Endothelial cell of umbilical vein (primary cell): ENCODE results near the gene TXNIP. TPM values are rescaled to one million over a fixed set of nuclear protein-coding genes. Genes with fewer than 3 reads are reported as not detected.

ENCODE experiments used
- BruUV-seq: library from RNA; stranded (reverse); fragments of 400-500 nt; replicated peaks from 2 replicates; lab custom pipeline; 2021; lab: Mats Ljungman, UMichigan
- CTCF ChIA-PET: fragments of 300-600, 350-600 bp; sonication (Branson Sonifier 250); formaldehyde crosslinking; loops from one replicate; lab custom pipeline; 2021; ENCODE audit warnings: antibody characterized with exemption, inconsistent platforms; lab: Charles Lee
- POLR2A ChIA-PET: fragments of 300-600, 350-600 bp; sonication (Branson Sonifier 250); formaldehyde crosslinking; loops from one replicate; lab custom pipeline; 2021; ENCODE audit warnings: antibody characterized with exemption, inconsistent platforms; lab: Charles Lee
- DNase-seq: peaks from one replicate; pipeline ENCODE4 v3.0.0-alpha.2; 2011; ENCODE audit warnings: low read depth, low spot score
- FAIRE-seq: peaks from 2 replicates; lab custom pipeline; 2011; peaks lifted over from hg19 to GRCh38; lab: Jason Lieb, UNC
- H2AFZ ChIP-seq: 2 replicates; pipeline ENCODE4 v1.6.0; 2012; ENCODE audit warnings: low read depth, low read length, control low read depth, inconsistent platforms
- H3K27ac ChIP-seq: 2 replicates; pipeline ENCODE4 v1.5.1; 2011; ENCODE audit warnings: low read depth, mild to moderate bottlenecking, control low read depth, low read length, moderate library complexity; ENCODE audit not compliant: insufficient read depth
- H3K27me3 ChIP-seq, 2 experiments: 2 replicates each; pipeline versions ENCODE4 v1.6.0 to v1.6.1; 2011; ENCODE audit warnings: low read length in 2 of 2, mixed read lengths in 1 of 2; ENCODE audit not compliant: control insufficient read depth in 2 of 2, insufficient read depth in 2 of 2
- H3K36me3 ChIP-seq, 2 experiments: 2 replicates in 1 of 2; 3 replicates in 1 of 2; pipeline ENCODE4 v1.5.1; 2011; ENCODE audit warnings: low read length in 2 of 2, mild to moderate bottlenecking in 1 of 2, moderate library complexity in 1 of 2; ENCODE audit not compliant: control insufficient read depth in 2 of 2, insufficient read depth in 2 of 2; ENCODE audit errors: extremely low read depth in 1 of 2
- H3K4me1 ChIP-seq: 3 replicates; pipeline ENCODE4 v1.5.1; 2011; ENCODE audit warnings: mild to moderate bottlenecking, low read length; ENCODE audit not compliant: control insufficient read depth, insufficient read depth; ENCODE audit errors: extremely low read depth
- H3K4me2 ChIP-seq: 2 replicates; pipeline ENCODE4 v1.6.1; 2011; ENCODE audit warnings: low read length, control low read depth, mixed read lengths; ENCODE audit not compliant: insufficient read depth
- H3K4me3 ChIP-seq, 3 experiments: fragments of 200-600 bp in 1 of 3; sonication (generic), shearing (Covaris generic) in 1 of 3; replicated peaks in 1 of 3; 2 replicates each; pipeline ENCODE4 v1.5.1; 2011 to 2016; ENCODE audit warnings: control low read depth in 3 of 3, low read length in 3 of 3, mild to moderate bottlenecking in 2 of 3, inconsistent platforms in 1 of 3, low read depth in 1 of 3, moderate library complexity in 1 of 3; ENCODE audit not compliant: insufficient read depth in 1 of 3
- H3K79me2 ChIP-seq: 2 replicates; pipeline ENCODE4 v1.6.0; 2012; ENCODE audit warnings: low read length, inconsistent platforms; ENCODE audit not compliant: control insufficient read depth, insufficient read depth
- H3K9ac ChIP-seq: replicated peaks from 2 replicates; pipeline ENCODE3; 2011; ENCODE audit warnings: low read length, control low read depth; ENCODE audit not compliant: insufficient read depth; ENCODE audit errors: extremely low read depth
- H3K9me1 ChIP-seq: replicated peaks from 3 replicates; pipeline ENCODE4 v1.6.0; 2011; ENCODE audit warnings: mild to moderate bottlenecking, low read length; ENCODE audit not compliant: control insufficient read depth, insufficient read depth; ENCODE audit errors: extremely low read depth
- H3K9me3 ChIP-seq: replicated peaks from 2 replicates; pipeline ENCODE4 v1.5.1; 2012; ENCODE audit warnings: low read length, inconsistent platforms; ENCODE audit not compliant: control insufficient read depth, insufficient read depth
- H4K20me1 ChIP-seq: replicated peaks from 2 replicates; pipeline ENCODE3; 2011; ENCODE audit warnings: mild to moderate bottlenecking, low read length; ENCODE audit not compliant: control insufficient read depth, insufficient read depth; ENCODE audit errors: extremely low read depth
- CTCF ChIP-seq, 2 donors: IDR thresholded peaks; 1 replicate in 1 of 2; 2 replicates in 1 of 2; pipeline ENCODE4 v1.5.1; 2011; ENCODE audit warnings: low read length in 2 of 2, mild to moderate bottlenecking in 2 of 2, moderate library complexity in 2 of 2, control low read depth in 1 of 2, inconsistent platforms in 1 of 2, low read depth in 1 of 2; ENCODE audit not compliant: insufficient read depth in 1 of 2; ENCODE audit errors: extremely low read depth in 1 of 2
- EZH2 ChIP-seq: IDR thresholded peaks from 2 replicates; pipeline ENCODE4 v1.6.1; 2012; ENCODE audit warnings: borderline replicate concordance, low read depth, mild to moderate bottlenecking, moderate library complexity, low read length, inconsistent platforms; ENCODE audit not compliant: severe bottlenecking
- FOS ChIP-seq: IDR thresholded peaks from 2 replicates; pipeline ENCODE4 v1.6.1; 2011; ENCODE audit warnings: mild to moderate bottlenecking, low read length, moderate library complexity, borderline replicate concordance; ENCODE audit not compliant: insufficient read depth
- GATA2 ChIP-seq: IDR thresholded peaks from 2 replicates; pipeline ENCODE4 v1.7.0; 2011; ENCODE audit warnings: low read depth, mild to moderate bottlenecking, moderate library complexity, mixed read lengths, low read length; ENCODE audit not compliant: insufficient read length, insufficient read depth
- JUN ChIP-seq: IDR thresholded peaks from 2 replicates; pipeline ENCODE4 v1.6.1; 2011; ENCODE audit warnings: borderline replicate concordance, low read depth; ENCODE audit not compliant: insufficient read length, insufficient read depth
- MYC ChIP-seq: IDR thresholded peaks from one replicate; pipeline ENCODE4 v1.6.1; 2011; ENCODE audit warnings: mild to moderate bottlenecking, low read depth, low read length
- POLR2A ChIP-seq: IDR thresholded peaks from 2 replicates; pipeline ENCODE4 v1.6.1; 2012; ENCODE audit warnings: low read depth, mild to moderate bottlenecking, control low read depth, low read length
- POLR2AphosphoS5 ChIP-seq: IDR thresholded peaks from 2 replicates; pipeline ENCODE4 v1.6.1; 2012; ENCODE audit warnings: low read depth, mild to moderate bottlenecking, control low read depth, low read length, moderate library complexity; ENCODE audit not compliant: insufficient read depth
- dilution Hi-C: fragments of 300-500 bp; cut with MboI; formaldehyde crosslinking; loops from one replicate; pipeline ENCODE4 v1.15.0; 2019; ENCODE audit warnings: low sequenced_read_pairs; ENCODE audit not compliant: extremely low pct_ligation_motif_present
- intact Hi-C: fragments of 100-400 bp; cut with micrococcal nuclease; formaldehyde crosslinking; loops from one replicate; pipeline ENCODE4 v1.10.0; 2022
- polyA plus RNA-seq, 4 experiments: library from polyadenylated mRNA; depleted of rRNA in 3 of 4; stranded (reverse) in 3 of 4; unstranded in 1 of 4; fragments of >200 nt; gene quantifications; 2 replicates each; pipeline versions ENCODE4 v1.2.1 to v1.2.3, GENCODE V29; 2011 to 2012; ENCODE audit warnings: missing spikeins in 1 of 4
- total RNA-seq: library from RNA; stranded (reverse); gene quantifications from 2 replicates; pipeline ENCODE4 v1.2.3, GENCODE V29; 2021
- TF ChIP-seq, protein P1 (sequence below): IDR thresholded peaks from 2 replicates; pipeline ENCODE4 v1.6.1; 2011; ENCODE audit not compliant: insufficient read depth, insufficient read length

Gene TXNIP
- total and polyA plus RNA-seq, 2 donors (not counting 3 experiments of a cell fraction or from before 2014, with no cell fraction given), result 9.1 to 21.8 TPM

- TF ChIP-seq EZH2, result no peak
- TF ChIP-seq, protein P1, sequence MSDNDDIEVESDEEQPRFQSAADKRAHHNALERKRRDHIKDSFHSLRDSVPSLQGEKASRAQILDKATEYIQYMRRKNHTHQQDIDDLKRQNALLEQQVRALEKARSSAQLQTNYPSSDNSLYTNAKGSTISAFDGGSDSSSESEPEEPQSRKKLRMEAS, result no peak
- no peak for TF ChIP-seq CTCF (IDR thresholded peaks at IDR 0.05; ENCODE audit: extremely low read depth in 1 of 2, insufficient read depth in 1 of 2, low read depth in 1 of 2, low read length in 2 of 2)
- no peak for TF ChIP-seq JUN
- no peak for TF ChIP-seq POLR2A
- TF ChIP-seq FOS, result no peak
- TF ChIP-seq POLR2AphosphoS5, result no peak
- TF ChIP-seq MYC, result no peak
- TF ChIP-seq GATA2, result no peak
- ChIA-PET CTCF (interaction anchor here (1.1 to 3.6 kb wide), 2 partner anchors 86 to 168 kb away, joined by 3 to 43 read pairs; partner anchors contain the start of genes NUDT17 and RBM8A), POLR2A (no interaction called here)
- no peaks in the 10 kb centered on the region for H3K9me1 ChIP-seq
- no peak overlapping the region for H3K4me3 ChIP-seq
- peaks cover 4% of the 10 kb centered on the region for H3K4me1 ChIP-seq
- H3K9ac ChIP-seq, result no peak overlapping the region
- H4K20me1 ChIP-seq, result no peaks in the 10 kb centered on the region
- peaks cover 13 to 16% of the 10 kb centered on the region in 2 experiments for H3K27me3 ChIP-seq
- no peak overlapping the region for H3K4me2 ChIP-seq
- H3K36me3 ChIP-seq, result no peaks in the 10 kb centered on the region
- H3K9me3 ChIP-seq, result no peaks in the 10 kb centered on the region
- dilution Hi-C loops, result no loop called here
- FAIRE-seq, result no peak
- no peak overlapping the region for H3K27ac ChIP-seq
- no peak overlapping the region for H2AFZ ChIP-seq
- no TSS peak for BruUV-seq
- DNase-seq, result no peak
- intact Hi-C loops, result loop anchor here (1.0 to 2.0 kb wide), 4 partner anchors 36 to 293 kb away; no protein-coding TSS in a partner anchor
- no peaks in the 10 kb centered on the region for H3K79me2 ChIP-seq
Measured at GRCh38 chr1:146013559-146013922, 17.2 kb upstream of the TXNIP start.
